CD4-positive, alpha-beta memory T cell (primary cell): Measurements from ENCODE around the gene POFUT1. TPM values are rescaled to one million over a fixed set of nuclear protein-coding genes. Genes with fewer than 3 reads are reported as not detected.
"Not testable (repeated sequence)": the region's sequence is repeated elsewhere in the genome, so short reads cannot be mapped to it uniquely, and the experiment has no call there.

Experiments
- CTCF ChIA-PET: fragments of 350-600 bp; sonication (Branson Sonifier 250); formaldehyde crosslinking; loops from one replicate; lab custom pipeline; 2021; ENCODE audit warnings: inconsistent platforms; ENCODE audit not compliant: partially characterized antibody; lab: Charles Lee
- POLR2A ChIA-PET: fragments of 350-600 bp; sonication (Branson Sonifier 250); formaldehyde crosslinking; loops from one replicate; lab custom pipeline; 2021; ENCODE audit not compliant: partially characterized antibody; lab: Charles Lee
- DNase-seq, 5 donors: peaks; one replicate each; pipeline versions ENCODE4 v3.0.0 to v3.0.0-alpha.2; 2020 to 2022; ENCODE audit warnings: mixed read lengths in 1 of 5
- H3K27ac ChIP-seq: one replicate; pipeline ENCODE4 v1.7.0; 2013; ENCODE audit warnings: low read depth, low read length
- H3K27me3 ChIP-seq: 2 replicates; pipeline ENCODE4 v1.7.0; 2013; ENCODE audit warnings: mild to moderate bottlenecking, low read length, moderate library complexity; ENCODE audit not compliant: insufficient read depth
- H3K36me3 ChIP-seq: 2 replicates; pipeline ENCODE4 v1.7.0; 2013; ENCODE audit warnings: mild to moderate bottlenecking, low read length, moderate library complexity; ENCODE audit not compliant: insufficient read depth
- H3K4me1 ChIP-seq: 2 replicates; pipeline ENCODE4 v1.7.0; 2013; ENCODE audit warnings: mild to moderate bottlenecking, low read length, moderate library complexity; ENCODE audit not compliant: insufficient read depth
- H3K4me3 ChIP-seq, 2 donors: one replicate each; pipeline ENCODE4 v1.7.0; 2013; ENCODE audit warnings: low read length in 2 of 2, mild to moderate bottlenecking in 1 of 2
- H3K9me3 ChIP-seq, 2 donors: one replicate each; pipeline ENCODE4 v1.7.0; 2013; ENCODE audit warnings: low read length in 2 of 2, control low read depth in 1 of 2; ENCODE audit not compliant: control insufficient read depth in 1 of 2
- H3K27ac Mint-ChIP-seq, 7 donors: one replicate each; pipeline ENCODE4 v1.8.0; 2020 to 2021; ENCODE audit warnings: mixed read lengths in 7 of 7, mild to moderate bottlenecking in 6 of 7, inconsistent platforms in 3 of 7, moderate library complexity in 3 of 7
- H3K27me3 Mint-ChIP-seq, 2 donors: one replicate each; pipeline ENCODE4 v1.8.0; 2020 to 2021; ENCODE audit warnings: mixed read lengths in 2 of 2
- H3K36me3 Mint-ChIP-seq, 2 donors: one replicate each; pipeline ENCODE4 v1.8.0; 2020 to 2021; ENCODE audit warnings: mixed read lengths in 2 of 2, inconsistent platforms in 1 of 2, mild to moderate bottlenecking in 1 of 2
- H3K4me1 Mint-ChIP-seq, 4 donors: one replicate each; pipeline ENCODE4 v1.8.0; 2020 to 2021; ENCODE audit warnings: mixed read lengths in 4 of 4, mild to moderate bottlenecking in 1 of 4
- H3K4me3 Mint-ChIP-seq, 8 donors: one replicate each; pipeline ENCODE4 v1.8.0; 2020 to 2021; ENCODE audit warnings: mixed read lengths in 8 of 8, mild to moderate bottlenecking in 7 of 8, moderate library complexity in 6 of 8, inconsistent platforms in 3 of 8
- H3K9me3 Mint-ChIP-seq, 8 donors: one replicate each; pipeline ENCODE4 v1.8.0; 2020 to 2021; ENCODE audit warnings: mixed read lengths in 8 of 8, mild to moderate bottlenecking in 5 of 8, inconsistent platforms in 3 of 8, moderate library complexity in 1 of 8
- intact Hi-C: fragments of 100-400 bp; cut with micrococcal nuclease; formaldehyde crosslinking; loops from one replicate; pipeline ENCODE4 v1.15.1; 2023
- polyA plus RNA-seq, 2 donors: library from polyadenylated mRNA; unstranded; fragments of 300-500 nt; fragmentation: Illumina TruSeq; gene quantifications; one replicate each; pipeline ENCODE4 v1.2.3, GENCODE V29; 2021
- total RNA-seq, 2 experiments: library from RNA; stranded (reverse); gene quantifications; one replicate each; pipeline ENCODE4 v1.2.3, GENCODE V29; 2021

The POFUT1 gene
- total and polyA plus RNA-seq, 4 experiments from 2014 or later: 13.0 to 20.8 (median 18.7) TPM

DNA sequence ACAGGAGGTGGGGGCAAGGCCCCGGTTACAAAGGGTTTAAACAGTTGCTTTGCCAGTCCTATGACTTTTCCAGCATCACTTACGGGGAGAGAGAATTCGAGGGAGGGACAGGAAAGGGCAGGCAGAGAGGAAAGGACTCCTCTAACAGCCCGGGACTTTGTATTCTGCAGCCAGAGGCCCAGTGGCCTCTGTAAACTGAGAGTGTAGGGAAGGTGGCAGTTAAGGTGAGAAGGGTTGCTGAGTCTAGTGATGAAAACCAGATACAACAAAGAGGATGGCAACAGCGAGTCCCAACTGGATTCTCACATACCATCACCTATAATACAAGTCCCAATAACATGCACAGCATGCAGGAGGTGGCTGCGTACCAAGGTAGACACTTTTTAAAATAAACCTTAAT is 13.7 kb upstream of the POFUT1 start:
- ChIA-PET POLR2A (no interaction called here), CTCF (no interaction called here)
- Histone ChIP-seq H3K4me1 (peaks cover 12% of the 10 kb centered on the region), H3K36me3 (peaks cover 29% of the 10 kb centered on the region), H3K27ac (no peak overlapping the region), H3K27me3 (no peaks in the 10 kb centered on the region), H3K9me3 (no peaks in the 10 kb centered on the region), H3K4me3 (no peak overlapping the region)
- peak overlapping the region in 3 of 7 donors; percentile 20 to 49 (median 47) for H3K27ac Mint-ChIP-seq
- no peak for DNase-seq
- H3K4me3 Mint-ChIP-seq: no peak overlapping the region
- H3K36me3 Mint-ChIP-seq: peaks cover 26 to 50% of the 10 kb centered on the region in 2 donors
- intact Hi-C loops: no loop called here
- peaks cover 2 to 33% (median 16%) of the 10 kb centered on the region in 4 donors for H3K4me1 Mint-ChIP-seq
- no peaks in the 10 kb centered on the region for H3K9me3 Mint-ChIP-seq
- no peaks in the 10 kb centered on the region for H3K27me3 Mint-ChIP-seq

DNA sequence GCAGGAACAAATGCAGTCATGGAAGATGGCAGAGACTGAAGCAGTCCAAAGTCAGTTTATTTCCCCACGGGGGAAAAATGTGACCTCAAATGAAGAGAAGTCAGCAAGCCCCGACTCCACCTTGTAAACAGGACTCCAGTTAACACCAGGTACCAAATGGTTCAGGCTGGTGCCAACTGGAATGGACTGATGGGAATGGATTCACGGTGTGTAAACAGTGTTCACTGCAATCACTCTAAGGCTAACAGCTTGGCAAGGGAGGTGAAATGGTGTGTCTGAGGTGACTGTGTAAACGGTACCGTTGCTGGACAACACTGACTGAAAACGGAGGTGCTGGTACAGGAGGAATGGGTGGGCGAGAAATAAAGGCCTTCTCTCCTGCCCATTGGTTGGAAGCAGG is 12.1 kb upstream of the POFUT1 start:
- H3K27ac Mint-ChIP-seq: peak overlapping the region in 2 of 7 donors; percentile 31 to 59
- Histone ChIP-seq H3K36me3 (peaks cover 34% of the 10 kb centered on the region), H3K27ac (no peak overlapping the region), H3K9me3 (no peaks in the 10 kb centered on the region), H3K4me3 (no peak overlapping the region), H3K27me3 (no peaks in the 10 kb centered on the region), H3K4me1 (peaks cover 11% of the 10 kb centered on the region)
- no peaks in the 10 kb centered on the region for H3K9me3 Mint-ChIP-seq
- no peaks in the 10 kb centered on the region for H3K27me3 Mint-ChIP-seq
- POLR2A ChIA-PET: no interaction called here
- intact Hi-C loops: no loop called here
- CTCF ChIA-PET: no interaction called here
- DNase-seq: no peak
- H3K4me3 Mint-ChIP-seq: no peak overlapping the region
- H3K4me1 Mint-ChIP-seq: peaks cover 0 to 26% (median 11%) of the 10 kb centered on the region in 4 donors
- peaks cover 29 to 58% of the 10 kb centered on the region in 2 donors for H3K36me3 Mint-ChIP-seq

DNA sequence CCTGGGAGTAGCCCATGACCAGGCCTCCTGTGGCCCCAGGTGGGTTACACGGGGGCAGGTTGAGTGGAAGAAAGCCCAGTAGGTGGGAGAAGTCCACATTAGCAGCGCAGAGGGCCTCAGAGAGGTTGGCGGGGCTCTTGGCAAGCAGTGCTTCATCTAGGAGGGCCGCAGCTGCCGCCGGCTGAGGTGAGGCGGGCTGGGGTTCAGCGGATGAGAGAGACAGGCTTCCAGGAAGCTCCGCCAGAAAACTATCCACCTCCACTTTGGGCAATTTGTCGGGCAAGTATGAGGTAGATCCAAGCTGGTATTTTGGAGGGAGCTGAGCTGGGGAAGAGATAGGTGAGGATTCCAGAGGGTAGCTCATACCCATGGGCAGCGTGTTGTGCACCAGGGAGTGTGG is 11.1 kb upstream of the POFUT1 start:
- POLR2A ChIA-PET, H3K4me3 Mint-ChIP-seq, intact Hi-C loops, H3K27ac ChIP-seq, CTCF ChIA-PET, DNase-seq, H3K27me3 Mint-ChIP-seq, H3K4me3 ChIP-seq, H3K9me3 Mint-ChIP-seq, H3K27ac Mint-ChIP-seq, H3K9me3 ChIP-seq, H3K27me3 ChIP-seq: not testable (repeated sequence)
- Histone ChIP-seq H3K4me1 (peaks cover 11% of the 10 kb centered on the region), H3K36me3 (peaks cover 41% of the 10 kb centered on the region)
- peaks cover 33 to 67% of the 10 kb centered on the region in 2 donors for H3K36me3 Mint-ChIP-seq
- H3K4me1 Mint-ChIP-seq: peaks cover 3 to 16% (median 6%) of the 10 kb centered on the region in 4 donors

DNA sequence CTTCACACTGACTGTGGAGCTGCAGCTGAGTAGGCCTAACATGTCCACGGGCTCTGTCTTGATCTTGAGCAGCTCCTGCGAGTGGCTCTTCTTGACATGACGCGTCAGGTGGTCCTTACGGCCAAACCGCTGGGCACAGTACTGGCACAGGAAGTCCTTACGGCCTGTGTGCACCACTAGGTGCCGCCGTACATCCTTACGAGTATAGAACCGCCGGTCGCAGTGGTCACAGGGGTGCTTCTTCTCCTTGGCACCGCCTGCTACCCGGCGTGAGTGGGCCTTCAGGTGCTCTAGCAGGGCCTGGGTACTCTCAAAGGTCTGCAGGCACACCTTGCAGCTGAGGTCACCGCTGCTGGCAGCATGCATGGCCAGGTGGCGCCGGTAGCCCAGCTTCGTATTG is 10.5 kb upstream of the POFUT1 start:
- DNase-seq, CTCF ChIA-PET, H3K27me3 Mint-ChIP-seq, intact Hi-C loops, H3K27me3 ChIP-seq, POLR2A ChIA-PET, H3K9me3 Mint-ChIP-seq, H3K4me3 ChIP-seq, H3K27ac ChIP-seq, H3K9me3 ChIP-seq, H3K4me3 Mint-ChIP-seq: not testable (repeated sequence)
- peak overlapping the region in 1 of 7 donors; percentile 83 for H3K27ac Mint-ChIP-seq
- H3K36me3 ChIP-seq: peaks cover 41% of the 10 kb centered on the region
- H3K4me1 ChIP-seq: peaks cover 11% of the 10 kb centered on the region
- peaks cover 3 to 14% (median 10%) of the 10 kb centered on the region in 4 donors for H3K4me1 Mint-ChIP-seq
- peaks cover 36 to 72% of the 10 kb centered on the region in 2 donors for H3K36me3 Mint-ChIP-seq

DNA sequence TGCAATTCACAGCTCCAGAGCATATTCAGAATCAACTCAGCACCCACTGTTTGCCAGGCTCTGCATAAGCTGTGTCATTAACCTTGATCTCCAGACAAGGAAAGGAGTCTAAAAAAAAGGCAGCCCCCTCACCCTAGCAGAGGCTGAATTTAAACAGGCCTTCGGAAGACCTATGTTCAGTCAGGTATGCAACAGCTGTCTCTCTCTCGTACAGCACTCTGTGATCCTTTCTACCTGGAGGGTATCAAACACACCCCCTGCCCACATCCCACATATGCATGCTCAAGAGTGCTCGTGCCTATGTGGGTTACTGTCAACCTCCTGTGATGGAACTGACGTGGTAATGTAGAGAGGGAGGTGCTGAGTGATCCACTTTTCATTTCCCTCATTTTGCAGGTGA is 8.7 kb upstream of the POFUT1 start:
- H3K27me3 ChIP-seq: no peaks in the 10 kb centered on the region
- Mint-ChIP-seq H3K4me1 (peaks cover 15 to 33% (median 26%) of the 10 kb centered on the region in 4 donors), H3K27ac (peak overlapping the region in 4 of 7 donors; percentile 11 to 66 (median 59)), H3K4me3 (no peak overlapping the region), H3K27me3 (no peaks in the 10 kb centered on the region), H3K9me3 (no peaks in the 10 kb centered on the region), H3K36me3 (peaks cover 37 to 81% of the 10 kb centered on the region in 2 donors)
- no peak overlapping the region for H3K27ac ChIP-seq
- H3K9me3 ChIP-seq: no peaks in the 10 kb centered on the region
- intact Hi-C loops: no loop called here
- peaks cover 48% of the 10 kb centered on the region for H3K36me3 ChIP-seq
- POLR2A ChIA-PET: interaction anchor here (1.8 kb wide), 1 partner anchor 9 kb away, joined by 5 read pairs; no protein-coding TSS in a partner anchor
- CTCF ChIA-PET: no interaction called here
- peaks cover 27% of the 10 kb centered on the region for H3K4me1 ChIP-seq
- H3K4me3 ChIP-seq: no peak overlapping the region
- DNase-seq: no peak

DNA sequence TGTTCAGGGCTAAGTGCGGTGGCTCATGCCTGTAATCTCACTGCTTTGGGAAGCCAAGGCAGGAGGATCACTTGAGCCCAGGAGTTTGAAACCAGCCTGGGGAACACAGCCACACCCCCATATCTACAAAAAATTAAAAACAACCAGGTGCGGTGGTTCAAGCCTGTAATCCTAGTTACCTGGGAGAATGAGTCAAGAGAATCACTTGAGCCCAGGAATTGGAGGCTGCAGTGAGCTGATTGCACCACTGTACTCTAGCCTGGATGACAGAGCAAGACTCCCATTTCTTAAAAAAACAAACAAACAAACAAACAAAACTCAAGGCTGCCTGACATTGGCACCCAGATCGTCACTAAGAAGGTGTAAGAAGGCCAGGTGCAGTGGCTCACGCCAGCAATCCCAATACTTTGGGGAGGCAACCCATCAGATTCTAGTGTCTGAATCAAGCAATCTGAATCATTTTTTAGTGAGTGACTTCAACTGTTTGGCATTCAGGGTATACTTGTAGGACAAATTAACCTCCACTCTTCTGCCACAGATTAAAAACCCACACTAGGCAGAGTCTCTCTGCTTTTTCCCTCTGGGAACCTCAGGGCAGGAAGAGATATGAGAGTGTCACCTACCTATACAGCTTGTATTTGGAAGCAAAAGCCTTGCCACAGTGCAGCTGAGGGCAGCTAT is 6.2 kb upstream of the POFUT1 start:
- intact Hi-C loops: no loop called here
- H3K4me1 ChIP-seq: peaks cover 51% of the 10 kb centered on the region
- POLR2A ChIA-PET: no interaction called here
- Mint-ChIP-seq H3K36me3 (peaks cover 20 to 63% of the 10 kb centered on the region in 2 donors), H3K27ac (peak overlapping the region in 2 of 7 donors; percentile 39 to 57), H3K4me1 (peaks cover 39 to 57% (median 50%) of the 10 kb centered on the region in 4 donors), H3K27me3 (no peaks in the 10 kb centered on the region), H3K9me3 (no peaks in the 10 kb centered on the region), H3K4me3 (no peak overlapping the region)
- no peaks in the 10 kb centered on the region for H3K27me3 ChIP-seq
- no peak overlapping the region for H3K27ac ChIP-seq
- CTCF ChIA-PET: no interaction called here
- no peak for DNase-seq
- H3K4me3 ChIP-seq: no peak overlapping the region
- no peaks in the 10 kb centered on the region for H3K9me3 ChIP-seq
- H3K36me3 ChIP-seq: peaks cover 32% of the 10 kb centered on the region

DNA sequence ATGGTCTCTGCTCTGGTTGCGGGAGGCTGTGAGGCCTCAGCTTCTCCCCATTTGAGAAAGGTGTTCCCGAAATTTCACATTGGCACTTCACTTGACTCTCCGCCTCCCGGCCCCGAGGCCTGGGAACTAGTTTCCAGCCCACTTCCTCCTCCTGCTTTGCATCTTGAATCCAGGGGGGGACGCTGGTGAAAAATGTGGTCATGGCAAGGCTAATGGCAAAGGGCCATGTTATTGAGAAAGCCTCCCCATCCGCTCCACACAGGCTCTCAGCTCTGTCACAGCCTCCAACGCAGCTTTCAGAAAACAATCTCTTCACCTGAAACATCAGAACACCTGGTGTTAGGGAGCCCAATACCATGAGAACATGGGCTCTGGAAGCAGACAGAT is 5.7 kb upstream of the POFUT1 start:
- ChIA-PET CTCF (no interaction called here), POLR2A (no interaction called here)
- Mint-ChIP-seq H3K27ac (peak overlapping the region in 6 of 7 donors; percentile 22 to 90 (median 61)), H3K4me3 (no peak overlapping the region), H3K4me1 (peaks cover 45 to 63% (median 55%) of the 10 kb centered on the region in 4 donors), H3K36me3 (peaks cover 20 to 62% of the 10 kb centered on the region in 2 donors), H3K27me3 (no peaks in the 10 kb centered on the region), H3K9me3 (no peaks in the 10 kb centered on the region)
- H3K4me3 ChIP-seq: no peak overlapping the region
- no peak for DNase-seq
- peaks cover 57% of the 10 kb centered on the region for H3K4me1 ChIP-seq
- H3K27me3 ChIP-seq: no peaks in the 10 kb centered on the region
- H3K9me3 ChIP-seq: no peaks in the 10 kb centered on the region
- intact Hi-C loops: no loop called here
- peaks cover 31% of the 10 kb centered on the region for H3K36me3 ChIP-seq
- H3K27ac ChIP-seq: no peak overlapping the region
